Activated B cell treated with CpG ODN at 0.5 μM for 24 hours (primary cell): Measurements from ENCODE around the gene TERB1. TPM values are rescaled to one million over a fixed set of nuclear protein-coding genes. Genes with fewer than 3 reads are reported as not detected.

Experiments used
- ATAC-seq: fragments of 200-7000 bp; cut with Tn5 transposase; one replicate; pipeline ENCODE4 v1.10.0; 2021; ENCODE audit warnings: low read depth, mild to moderate bottlenecking, moderate library complexity
- CTCF ChIA-PET: fragments of 350-600 bp; sonication (Branson Sonifier 250); formaldehyde crosslinking; loops from one replicate; lab custom pipeline; 2021; ENCODE audit warnings: antibody characterized with exemption; lab: Charles Lee
- POLR2A ChIA-PET: fragments of 350-600 bp; sonication (Branson Sonifier 250); formaldehyde crosslinking; loops from one replicate; lab custom pipeline; 2021; ENCODE audit warnings: antibody characterized with exemption; lab: Charles Lee
- DNase-seq: peaks from one replicate; pipeline ENCODE4 v3.0.0; 2022
- H3K27ac Mint-ChIP-seq: one replicate; pipeline ENCODE4 v1.8.0; 2020; ENCODE audit warnings: mixed read lengths
- H3K27me3 Mint-ChIP-seq: one replicate; pipeline ENCODE4 v1.8.0; 2021; ENCODE audit warnings: mixed read lengths
- H3K36me3 Mint-ChIP-seq: one replicate; pipeline ENCODE4 v1.8.0; 2021; ENCODE audit warnings: low read depth, mixed read lengths
- H3K4me1 Mint-ChIP-seq: one replicate; pipeline ENCODE4 v1.8.0; 2021; ENCODE audit warnings: mixed read lengths
- H3K4me3 Mint-ChIP-seq: one replicate; pipeline ENCODE4 v1.8.0; 2020; ENCODE audit warnings: mild to moderate bottlenecking, mixed read lengths
- H3K9me3 Mint-ChIP-seq: one replicate; pipeline ENCODE4 v1.8.0; 2020; ENCODE audit warnings: mixed read lengths
- CTCF ChIP-seq: fragments of 200-600 bp; IDR thresholded peaks from one replicate; pipeline ENCODE4 v1.8.0; 2022; ENCODE audit warnings: antibody characterized with exemption, mild to moderate bottlenecking
- intact Hi-C: fragments of 100-400 bp; cut with micrococcal nuclease; formaldehyde crosslinking; loops from one replicate; pipeline ENCODE4 v1.15.1; 2024
- total RNA-seq: library from RNA; stranded (reverse); gene quantifications from 2 replicates; pipeline ENCODE4 v1.2.3, GENCODE V29; 2022

The TERB1 gene
- total RNA-seq, 1 donor from 2014 or later: not detected

- H3K4me3 Mint-ChIP-seq: peak within 1 kb of the TSS; percentile 78
- intact Hi-C loops: loop anchor here (1.0 to 5.0 kb wide), 4 partner anchors 38 to 97 kb away; partner anchors contain the start of genes DYNC1LI2 and RRAD
- H3K27me3 Mint-ChIP-seq: no peaks in the 10 kb centered on the region
- H3K27ac Mint-ChIP-seq: peak within 1 kb of the TSS; percentile 53
- no peaks in the 10 kb centered on the region for H3K9me3 Mint-ChIP-seq
- ATAC-seq: peak; percentile 98
- peaks cover 27% of the 10 kb centered on the region for H3K4me1 Mint-ChIP-seq
- CTCF ChIA-PET: interaction anchor here (0.6 to 4.6 kb wide), 11 partner anchors 10 to 79 kb away, joined by 3 to 57 read pairs (median 5); partner anchors contain the start of genes DYNC1LI2 and PDP2
- peaks cover 17% of the 10 kb centered on the region for H3K36me3 Mint-ChIP-seq
- POLR2A ChIA-PET: interaction anchor here (0.7 to 1.7 kb wide), 9 partner anchors 14 to 133 kb away, joined by 3 to 20 read pairs (median 4); partner anchors contain the start of genes CA7, CIAO2B and PDP2
- peak; percentile 94 for TF ChIP-seq CTCF
- DNase-seq: peak; percentile 94
Measured at GRCh38 chr16:66830422-66831404, 29.3 kb upstream of the TERB1 start, which contains the start of gene NAE1. Gene NAE1, minus strand, starts transcription at chr16:66830976. Its CDS starts 77 bp downstream, at chr16:66830899.

GRCh38 chr16:66824006-66824405 lies 22.6 kb upstream of the TERB1 start:
- DNase-seq (no peak), ATAC-seq (no peak)
- peaks cover 17% of the 10 kb centered on the region for H3K4me1 Mint-ChIP-seq
- TF ChIP-seq CTCF: no peak
- no peak overlapping the region for H3K27ac Mint-ChIP-seq
- peaks cover 64% of the 10 kb centered on the region for H3K36me3 Mint-ChIP-seq
- H3K4me3 Mint-ChIP-seq: no peak overlapping the region
- intact Hi-C loops: no loop called here
- CTCF ChIA-PET: no interaction called here
- POLR2A ChIA-PET: no interaction called here
- H3K27me3 Mint-ChIP-seq: no peaks in the 10 kb centered on the region
- H3K9me3 Mint-ChIP-seq: no peaks in the 10 kb centered on the region

GRCh38 chr16:66814734-66815133 lies 13.3 kb upstream of the TERB1 start:
- no peak for DNase-seq
- H3K9me3 Mint-ChIP-seq: no peaks in the 10 kb centered on the region
- ChIA-PET POLR2A (no interaction called here), CTCF (no interaction called here)
- no peak overlapping the region for H3K4me3 Mint-ChIP-seq
- H3K27ac Mint-ChIP-seq: no peak overlapping the region
- TF ChIP-seq CTCF: no peak
- ATAC-seq: no peak
- peaks cover 84% of the 10 kb centered on the region for H3K36me3 Mint-ChIP-seq
- H3K4me1 Mint-ChIP-seq: no peaks in the 10 kb centered on the region
- no peaks in the 10 kb centered on the region for H3K27me3 Mint-ChIP-seq
- intact Hi-C loops: no loop called here

- intact Hi-C loops: no loop called here
- Mint-ChIP-seq H3K9me3 (no peaks in the 10 kb centered on the region), H3K4me1 (no peaks in the 10 kb centered on the region), H3K27ac (no peak overlapping the region), H3K4me3 (no peak overlapping the region), H3K27me3 (no peaks in the 10 kb centered on the region), H3K36me3 (peaks cover 79% of the 10 kb centered on the region)
- CTCF ChIA-PET: no interaction called here
- no peak for TF ChIP-seq CTCF
- no peak for ATAC-seq
- POLR2A ChIA-PET: no interaction called here
- no peak for DNase-seq
Measured at GRCh38 chr16:66811043-66811442, 9.7 kb upstream of the TERB1 start.

GRCh38 chr16:66810391-66810790 lies 9.0 kb upstream of the TERB1 start:
- no peak overlapping the region for H3K4me3 Mint-ChIP-seq
- CTCF ChIA-PET: interaction anchor here (1.3 kb wide), 1 partner anchor 20 kb away, joined by 5 read pairs; the partner anchor contains the start of gene NAE1
- H3K4me1 Mint-ChIP-seq: no peaks in the 10 kb centered on the region
- no peak overlapping the region for H3K27ac Mint-ChIP-seq
- POLR2A ChIA-PET: no interaction called here
- intact Hi-C loops: no loop called here
- no peaks in the 10 kb centered on the region for H3K27me3 Mint-ChIP-seq
- no peak for ATAC-seq
- no peak for DNase-seq
- no peak for TF ChIP-seq CTCF
- no peaks in the 10 kb centered on the region for H3K9me3 Mint-ChIP-seq
- peaks cover 81% of the 10 kb centered on the region for H3K36me3 Mint-ChIP-seq
